ENCODE measurements around the gene MADCAM1. TPM values are rescaled to one million over a fixed set of nuclear protein-coding genes. Genes with fewer than 3 reads are reported as not detected.

MADCAM1 gene
- total RNA-seq, 2 experiments from 2014 or later = 0.20 to 0.22 TPM

GRCh38 chr19:461721-462551 lies 34.4 kb upstream of the MADCAM1 start:
- CTCF ChIA-PET = no interaction called here
- Mint-ChIP-seq H3K4me1 (ENCODE audit: low read depth) (peaks cover 9% of the 10 kb centered on the region), H3K27ac (no peak overlapping the region), H3K27me3 (peaks cover 19% of the 10 kb centered on the region), H3K4me3 (peak overlapping the region; percentile 53), H3K36me3 (ENCODE audit: low read depth) (no peaks in the 10 kb centered on the region), H3K9me3 (no peaks in the 10 kb centered on the region)
- no peak for TF ChIP-seq CTCF (IDR thresholded peaks at IDR 0.05)
- ATAC-seq (peak; percentile 14), DNase-seq (peak; percentile 21)
- intact Hi-C loops (cut with micrococcal nuclease) = no loop called here
- POLR2A ChIA-PET = interaction anchor here (1.2 kb wide), 1 partner anchor 119 kb away, joined by 3 read pairs; no protein-coding TSS in a partner anchor

GRCh38 chr19:463483-464207 lies 32.6 kb upstream of the MADCAM1 start:
- H3K27ac Mint-ChIP-seq = no peak overlapping the region
- no peaks in the 10 kb centered on the region for H3K9me3 Mint-ChIP-seq
- peaks cover 9% of the 10 kb centered on the region for H3K4me1 Mint-ChIP-seq (ENCODE audit: low read depth)
- no peak for TF ChIP-seq CTCF (IDR thresholded peaks at IDR 0.05)
- peaks cover 19% of the 10 kb centered on the region for H3K27me3 Mint-ChIP-seq
- H3K4me3 Mint-ChIP-seq = no peak overlapping the region
- DNase-seq (no peak), ATAC-seq (no peak)
- ChIA-PET CTCF (interaction anchor here (1.2 kb wide), 1 partner anchor 43 kb away, joined by 3 read pairs; no protein-coding TSS in a partner anchor), POLR2A (no interaction called here)
- intact Hi-C loops (cut with micrococcal nuclease) = no loop called here
- no peaks in the 10 kb centered on the region for H3K36me3 Mint-ChIP-seq (ENCODE audit: low read depth)

GRCh38 chr19:464208-464545 lies 32.1 kb upstream of the MADCAM1 start:
- DNase-seq = no peak
- Mint-ChIP-seq H3K4me3 (no peak overlapping the region), H3K4me1 (ENCODE audit: low read depth) (peaks cover 9% of the 10 kb centered on the region), H3K27ac (no peak overlapping the region), H3K36me3 (ENCODE audit: low read depth) (no peaks in the 10 kb centered on the region), H3K9me3 (no peaks in the 10 kb centered on the region), H3K27me3 (peaks cover 19% of the 10 kb centered on the region)
- intact Hi-C loops (cut with micrococcal nuclease) = no loop called here
- POLR2A ChIA-PET = no interaction called here
- CTCF ChIA-PET = no interaction called here
- ATAC-seq = no peak
- no peak for TF ChIP-seq CTCF (IDR thresholded peaks at IDR 0.05)

GRCh38 chr19:465056-465816 lies 31.1 kb upstream of the MADCAM1 start:
- DNase-seq (no peak), ATAC-seq (no peak)
- H3K4me1 Mint-ChIP-seq (ENCODE audit: low read depth) = peaks cover 4% of the 10 kb centered on the region
- intact Hi-C loops (cut with micrococcal nuclease) = no loop called here
- ChIA-PET POLR2A (no interaction called here), CTCF (no interaction called here)
- H3K36me3 Mint-ChIP-seq (ENCODE audit: low read depth) = no peaks in the 10 kb centered on the region
- H3K4me3 Mint-ChIP-seq = no peak overlapping the region
- peaks cover 13% of the 10 kb centered on the region for H3K27me3 Mint-ChIP-seq
- TF ChIP-seq CTCF (IDR thresholded peaks at IDR 0.05) = no peak
- no peaks in the 10 kb centered on the region for H3K9me3 Mint-ChIP-seq
- no peak overlapping the region for H3K27ac Mint-ChIP-seq

Measured in activated CD8-positive, alpha-beta T cell treated with anti-CD3 and anti-CD28 coated beads for 36 hours (primary cell).